ENCODE measurements around the gene ADO.

DNA sequence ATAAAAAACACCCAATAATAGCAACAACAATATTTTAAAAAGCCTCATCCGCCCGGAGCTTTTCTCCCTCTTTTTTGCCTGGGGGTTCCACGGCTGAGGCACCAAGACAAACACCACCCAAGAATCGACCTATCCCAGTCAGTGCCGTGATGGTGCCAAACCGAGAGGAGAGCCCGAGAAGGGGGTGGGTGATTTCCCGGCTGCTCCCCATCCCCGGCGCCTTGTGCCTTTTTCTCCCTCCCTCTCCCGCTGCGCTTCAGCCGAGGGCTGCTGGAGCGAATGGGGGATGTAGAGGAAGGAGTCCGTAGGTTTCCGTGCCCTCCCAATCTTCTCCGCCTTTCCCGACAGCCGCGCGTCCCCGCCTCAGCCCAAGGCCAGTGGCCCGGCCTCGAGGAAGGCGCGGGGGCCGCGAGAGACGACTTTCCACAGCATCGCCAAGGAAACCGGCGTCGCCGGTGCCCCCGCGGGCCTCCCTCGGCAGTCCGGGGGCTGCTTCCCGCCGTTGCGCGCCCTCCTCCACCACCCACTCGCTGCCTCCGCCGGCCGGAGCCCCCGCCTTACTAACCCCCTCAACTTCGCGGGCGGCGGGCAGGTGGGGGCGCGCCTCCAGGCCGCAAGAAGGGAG, 10.3 kb downstream of the ADO start:
- TF ChIP-seq, protein P1, sequence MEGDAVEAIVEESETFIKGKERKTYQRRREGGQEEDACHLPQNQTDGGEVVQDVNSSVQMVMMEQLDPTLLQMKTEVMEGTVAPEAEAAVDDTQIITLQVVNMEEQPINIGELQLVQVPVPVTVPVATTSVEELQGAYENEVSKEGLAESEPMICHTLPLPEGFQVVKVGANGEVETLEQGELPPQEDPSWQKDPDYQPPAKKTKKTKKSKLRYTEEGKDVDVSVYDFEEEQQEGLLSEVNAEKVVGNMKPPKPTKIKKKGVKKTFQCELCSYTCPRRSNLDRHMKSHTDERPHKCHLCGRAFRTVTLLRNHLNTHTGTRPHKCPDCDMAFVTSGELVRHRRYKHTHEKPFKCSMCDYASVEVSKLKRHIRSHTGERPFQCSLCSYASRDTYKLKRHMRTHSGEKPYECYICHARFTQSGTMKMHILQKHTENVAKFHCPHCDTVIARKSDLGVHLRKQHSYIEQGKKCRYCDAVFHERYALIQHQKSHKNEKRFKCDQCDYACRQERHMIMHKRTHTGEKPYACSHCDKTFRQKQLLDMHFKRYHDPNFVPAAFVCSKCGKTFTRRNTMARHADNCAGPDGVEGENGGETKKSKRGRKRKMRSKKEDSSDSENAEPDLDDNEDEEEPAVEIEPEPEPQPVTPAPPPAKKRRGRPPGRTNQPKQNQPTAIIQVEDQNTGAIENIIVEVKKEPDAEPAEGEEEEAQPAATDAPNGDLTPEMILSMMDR (IDR thresholded peaks at IDR 0.05) = no peak
- no peak for TF ChIP-seq POLR2A (IDR thresholded peaks at IDR 0.05)
